ENCODE data around the gene PHF21B. TPM values are rescaled to one million over a fixed set of nuclear protein-coding genes. Genes with fewer than 3 reads are reported as not detected.

PHF21B gene
- total RNA-seq, 1 donor from 2014 or later, result not detected

- Mint-ChIP-seq H3K4me3 (no peak overlapping the region), H3K27me3 (peaks cover 13% of the 10 kb centered on the region), H3K9me3 (no peaks in the 10 kb centered on the region), H3K36me3 (ENCODE audit: low read depth) (no peaks in the 10 kb centered on the region), H3K27ac (no peak overlapping the region), H3K4me1 (no peaks in the 10 kb centered on the region)
- ATAC-seq (ENCODE audit: low read depth) (no peak), DNase-seq (no peak)
- intact Hi-C loops (cut with micrococcal nuclease), result no loop called here
- POLR2A ChIA-PET, result no interaction called here
- no peak for TF ChIP-seq CTCF (IDR thresholded peaks at IDR 0.05)
- CTCF ChIA-PET, result no interaction called here
Measured at GRCh38 chr22:44971651-44972362, 38.0 kb downstream of the PHF21B start.

GRCh38 chr22:44970291-44970690, 39.5 kb downstream of the PHF21B start:
- no peaks in the 10 kb centered on the region for H3K36me3 Mint-ChIP-seq (ENCODE audit: low read depth)
- no peaks in the 10 kb centered on the region for H3K4me1 Mint-ChIP-seq
- no peak for DNase-seq
- no peak for ATAC-seq (ENCODE audit: low read depth)
- peaks cover 18% of the 10 kb centered on the region for H3K27me3 Mint-ChIP-seq
- ChIA-PET CTCF (no interaction called here), POLR2A (no interaction called here)
- no peaks in the 10 kb centered on the region for H3K9me3 Mint-ChIP-seq
- intact Hi-C loops (cut with micrococcal nuclease), result no loop called here
- no peak overlapping the region for H3K27ac Mint-ChIP-seq
- H3K4me3 Mint-ChIP-seq, result no peak overlapping the region
- TF ChIP-seq CTCF (IDR thresholded peaks at IDR 0.05), result no peak

- intact Hi-C loops (cut with micrococcal nuclease), result no loop called here
- no peak overlapping the region for H3K4me3 Mint-ChIP-seq
- peaks cover 21% of the 10 kb centered on the region for H3K27me3 Mint-ChIP-seq
- CTCF ChIA-PET, result no interaction called here
- ATAC-seq (ENCODE audit: low read depth) (no peak), DNase-seq (no peak)
- H3K4me1 Mint-ChIP-seq, result no peaks in the 10 kb centered on the region
- no peak for TF ChIP-seq CTCF (IDR thresholded peaks at IDR 0.05)
- H3K9me3 Mint-ChIP-seq, result no peaks in the 10 kb centered on the region
- H3K36me3 Mint-ChIP-seq (ENCODE audit: low read depth), result no peaks in the 10 kb centered on the region
- POLR2A ChIA-PET, result no interaction called here
- H3K27ac Mint-ChIP-seq, result no peak overlapping the region
Measured at GRCh38 chr22:44969817-44970216, 40.0 kb downstream of the PHF21B start.

- ChIA-PET CTCF (no interaction called here), POLR2A (no interaction called here)
- Mint-ChIP-seq H3K9me3 (no peaks in the 10 kb centered on the region), H3K27me3 (peaks cover 20% of the 10 kb centered on the region), H3K27ac (no peak overlapping the region), H3K4me3 (no peak overlapping the region), H3K4me1 (no peaks in the 10 kb centered on the region), H3K36me3 (ENCODE audit: low read depth) (no peaks in the 10 kb centered on the region)
- intact Hi-C loops (cut with micrococcal nuclease), result no loop called here
- no peak for ATAC-seq (ENCODE audit: low read depth)
- DNase-seq, result no peak
- no peak for TF ChIP-seq CTCF (IDR thresholded peaks at IDR 0.05)
Measured at GRCh38 chr22:44968736-44969135, 41.1 kb downstream of the PHF21B start.

GRCh38 chr22:44965171-44965570, 44.6 kb downstream of the PHF21B start:
- Mint-ChIP-seq H3K4me3 (no peak overlapping the region), H3K9me3 (no peaks in the 10 kb centered on the region), H3K36me3 (ENCODE audit: low read depth) (no peaks in the 10 kb centered on the region), H3K4me1 (no peaks in the 10 kb centered on the region), H3K27ac (no peak overlapping the region), H3K27me3 (peaks cover 7% of the 10 kb centered on the region)
- POLR2A ChIA-PET, result no interaction called here
- ATAC-seq (ENCODE audit: low read depth) (no peak), DNase-seq (no peak)
- CTCF ChIA-PET, result no interaction called here
- intact Hi-C loops (cut with micrococcal nuclease), result no loop called here
- no peak for TF ChIP-seq CTCF (IDR thresholded peaks at IDR 0.05)
